ENCODE measurements around the gene PLAC9.

- no peak for TF ChIP-seq POLR2A (IDR thresholded peaks at IDR 0.05; ENCODE audit: extremely low read depth, insufficient read length)
- no peak for TF ChIP-seq CTCF (IDR thresholded peaks at IDR 0.05; ENCODE audit: low read depth, low read length)
- TF ChIP-seq MAX (IDR thresholded peaks at IDR 0.05; ENCODE audit: low read depth, low read length) = no peak
These were observed 38.7 kb downstream of the PLAC9 start for GRCh38 chr10:80171248-80171660.
